ENCODE data around the gene TWIST2. TPM values are rescaled to one million over a fixed set of nuclear protein-coding genes. Genes with fewer than 3 reads are reported as not detected.
A peak's percentile ranks its signal among the peaks of the same experiment; 100 is the strongest.

The TWIST2 gene
- total RNA-seq, 4 donors from 2014 or later, result 72.5 to 140 (median 106) TPM

DNA sequence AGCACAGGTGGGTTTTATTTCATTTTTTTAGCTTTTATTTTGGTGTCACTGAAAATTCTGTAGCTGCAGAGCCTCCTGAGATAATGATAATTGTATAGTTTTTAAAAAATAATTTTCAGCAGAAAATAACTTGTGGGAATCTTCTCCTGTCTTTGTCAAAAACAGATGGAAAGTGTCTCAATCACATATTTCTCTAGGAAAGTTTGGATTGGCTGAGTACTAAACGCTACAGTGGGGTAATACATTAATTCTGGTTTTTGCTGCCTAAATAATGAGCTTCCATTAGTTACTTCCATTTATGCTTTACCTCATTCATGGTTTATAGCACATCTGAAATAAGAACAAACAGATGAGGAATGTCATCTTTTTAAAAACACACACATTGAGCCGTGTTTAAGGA lies 2.2 kb downstream of the TWIST2 start:
- 71 to 77% methylated on average over 2 of the region's 2 CpGs for WGBS, 2 donors
- peaks cover 0 to 72% of the 10 kb centered on the region in 2 donors for H3K27me3 ChIP-seq
- peaks cover 0 to 39% (median 7%) of the 10 kb centered on the region in 4 donors for H3K4me1 ChIP-seq
- TF ChIP-seq POLR2A (IDR thresholded peaks at IDR 0.05) (no peak), CTCF (IDR thresholded peaks at IDR 0.05) (no peak), EP300 (IDR thresholded peaks at IDR 0.05) (no peak)
- no peaks in the 10 kb centered on the region for H3K9me3 ChIP-seq
- no peak for DNase-seq (ENCODE audit: low spot score in 2 of 2)
- H3K27ac ChIP-seq, result peak overlapping the region in 1 of 4 donors; percentile 89
- no peaks in the 10 kb centered on the region for H3K36me3 ChIP-seq
- H3K4me3 ChIP-seq, result peak overlapping the region in 3 of 4 donors; percentile 41 to 61 (median 56)

- Histone ChIP-seq H3K36me3 (no peaks in the 10 kb centered on the region), H3K4me3 (peak overlapping the region in 1 of 4 donors; percentile 2), H3K4me1 (peaks cover 0 to 35% (median 7%) of the 10 kb centered on the region in 4 donors), H3K27ac (no peak overlapping the region), H3K9me3 (no peaks in the 10 kb centered on the region), H3K27me3 (peaks cover 0 to 67% of the 10 kb centered on the region in 2 donors)
- TF ChIP-seq POLR2A (IDR thresholded peaks at IDR 0.05), result no peak
- TF ChIP-seq CTCF (IDR thresholded peaks at IDR 0.05), result no peak
- no peak for TF ChIP-seq EP300 (IDR thresholded peaks at IDR 0.05)
- WGBS, 2 donors, result 69 to 72% methylated on average over 5 of the region's 5 CpGs
- DNase-seq (ENCODE audit: low spot score in 2 of 2), result no peak
These were observed 3.1 kb downstream of the TWIST2 start for GRCh38 chr2:238851026-238851425.

DNA sequence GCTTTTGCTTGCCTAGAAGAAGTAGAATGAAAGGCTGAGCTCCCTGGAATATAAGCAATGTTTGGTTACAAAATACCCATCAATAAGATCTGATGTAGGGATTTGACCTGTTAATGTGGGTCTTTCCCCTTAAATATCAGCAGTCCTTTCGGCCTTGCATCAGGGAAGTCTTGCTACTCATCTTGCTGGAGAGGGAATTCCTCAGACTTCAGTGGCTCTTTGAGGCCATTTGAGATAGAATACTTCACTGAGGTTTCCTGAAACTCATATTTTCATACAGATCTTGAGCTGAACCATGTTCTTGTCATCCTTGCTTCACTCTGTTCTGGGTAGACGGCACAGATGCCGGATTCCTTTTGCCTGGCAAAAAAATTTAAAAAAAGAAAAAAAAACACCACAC lies 3.9 kb downstream of the TWIST2 start:
- H3K4me1 ChIP-seq, result peaks cover 0 to 30% (median 5%) of the 10 kb centered on the region in 4 donors
- no peak overlapping the region for H3K4me3 ChIP-seq
- no peak overlapping the region for H3K27ac ChIP-seq

GRCh38 chr2:238852206-238852869 lies 4.5 kb downstream of the TWIST2 start:
- Histone ChIP-seq H3K27ac (no peak overlapping the region), H3K9me3 (no peaks in the 10 kb centered on the region), H3K4me1 (peaks cover 0 to 24% (median 2%) of the 10 kb centered on the region in 4 donors), H3K27me3 (peaks cover 0 to 54% of the 10 kb centered on the region in 2 donors), H3K4me3 (no peak overlapping the region), H3K36me3 (no peaks in the 10 kb centered on the region)
- WGBS, 2 donors, result 59 to 64% methylated on average over 9 of the region's 9 CpGs
- TF ChIP-seq EP300 (IDR thresholded peaks at IDR 0.05) (peak in 1 of 2 donors; percentile 19), POLR2A (IDR thresholded peaks at IDR 0.05) (no peak)
- DNase-seq (ENCODE audit: low spot score in 2 of 2), result no peak

More for the DNA sequence above, 3.9 kb downstream of the TWIST2 start:
- H3K36me3 ChIP-seq, result no peaks in the 10 kb centered on the region
- 76 to 77% methylated on average over 3 of the region's 3 CpGs for WGBS, 2 donors
- H3K27me3 ChIP-seq, result peaks cover 0 to 60% of the 10 kb centered on the region in 2 donors
- TF ChIP-seq CTCF (IDR thresholded peaks at IDR 0.05), result no peak
- no peak for TF ChIP-seq EP300 (IDR thresholded peaks at IDR 0.05)
- no peak for TF ChIP-seq POLR2A (IDR thresholded peaks at IDR 0.05)
- H3K9me3 ChIP-seq, result no peaks in the 10 kb centered on the region
- no peak for DNase-seq (ENCODE audit: low spot score in 2 of 2)

- no peaks in the 10 kb centered on the region for H3K9me3 ChIP-seq
- no peak overlapping the region for H3K27ac ChIP-seq
- no peak for TF ChIP-seq POLR2A (IDR thresholded peaks at IDR 0.05)
- TF ChIP-seq EP300 (IDR thresholded peaks at IDR 0.05), result no peak
- TF ChIP-seq CTCF (IDR thresholded peaks at IDR 0.05), result no peak
- WGBS, 2 donors, result 96 to 100% methylated on average over 1 of the region's 1 CpG
- peaks cover 0 to 17% (median 1%) of the 10 kb centered on the region in 4 donors for H3K4me1 ChIP-seq
- H3K36me3 ChIP-seq, result no peaks in the 10 kb centered on the region
- H3K27me3 ChIP-seq, result peaks cover 0 to 50% of the 10 kb centered on the region in 2 donors
- DNase-seq (ENCODE audit: low spot score in 2 of 2), result no peak
- no peak overlapping the region for H3K4me3 ChIP-seq
These were observed 5.3 kb downstream of the TWIST2 start for GRCh38 chr2:238853218-238853617.

Measured in tibial nerve (tissue), 4 donors.